Keratinocyte (primary cell): ENCODE measurements around the gene CMTR1.

Source experiments
- EZH2 ChIP-seq: IDR thresholded peaks from one replicate; pipeline ENCODE4 v1.6.1; 2012; ENCODE audit warnings: inconsistent platforms, mild to moderate bottlenecking, low read length, moderate library complexity
- TF ChIP-seq, protein P1 (sequence below), 3 experiments: IDR thresholded peaks in 1 of 3; conservative IDR thresholded peaks in 1 of 3; optimal IDR thresholded peaks in 1 of 3; 2 replicates in 2 of 3; 3 replicates in 1 of 3; pipeline versions ENCODE3 to v1.5.1; 2011; ENCODE audit warnings: low read length in 3 of 3, mild to moderate bottlenecking in 3 of 3, moderate library complexity in 2 of 3, control low read depth in 1 of 3, inconsistent platforms in 1 of 3; ENCODE audit not compliant: insufficient read depth in 2 of 3; ENCODE audit errors: extremely low read depth in 1 of 3

- TF ChIP-seq, protein P1, sequence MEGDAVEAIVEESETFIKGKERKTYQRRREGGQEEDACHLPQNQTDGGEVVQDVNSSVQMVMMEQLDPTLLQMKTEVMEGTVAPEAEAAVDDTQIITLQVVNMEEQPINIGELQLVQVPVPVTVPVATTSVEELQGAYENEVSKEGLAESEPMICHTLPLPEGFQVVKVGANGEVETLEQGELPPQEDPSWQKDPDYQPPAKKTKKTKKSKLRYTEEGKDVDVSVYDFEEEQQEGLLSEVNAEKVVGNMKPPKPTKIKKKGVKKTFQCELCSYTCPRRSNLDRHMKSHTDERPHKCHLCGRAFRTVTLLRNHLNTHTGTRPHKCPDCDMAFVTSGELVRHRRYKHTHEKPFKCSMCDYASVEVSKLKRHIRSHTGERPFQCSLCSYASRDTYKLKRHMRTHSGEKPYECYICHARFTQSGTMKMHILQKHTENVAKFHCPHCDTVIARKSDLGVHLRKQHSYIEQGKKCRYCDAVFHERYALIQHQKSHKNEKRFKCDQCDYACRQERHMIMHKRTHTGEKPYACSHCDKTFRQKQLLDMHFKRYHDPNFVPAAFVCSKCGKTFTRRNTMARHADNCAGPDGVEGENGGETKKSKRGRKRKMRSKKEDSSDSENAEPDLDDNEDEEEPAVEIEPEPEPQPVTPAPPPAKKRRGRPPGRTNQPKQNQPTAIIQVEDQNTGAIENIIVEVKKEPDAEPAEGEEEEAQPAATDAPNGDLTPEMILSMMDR (optimal IDR thresholded peaks at IDR 0.05 in 1 of 3, IDR thresholded peaks at IDR 0.05 in 1 of 3, conservative IDR thresholded peaks at IDR 0.05 in 1 of 3; ENCODE audit: extremely low read depth in 1 of 3, insufficient read depth in 2 of 3, low read length in 3 of 3), result no peak
- TF ChIP-seq EZH2, result no peak
These were observed 41.3 kb downstream of the CMTR1 start for GRCh38 chr6:37474316-37474715.
